ENCODE results near the gene COPS8.

Gene COPS8

GRCh38 chr2:237084444-237084843, 1.2 kb upstream of the COPS8 start:
- ChIA-PET POLR2A (interaction anchor here (1.5 kb wide), 1 partner anchor 767 kb away, joined by 3 read pairs; no protein-coding TSS in a partner anchor), CTCF (interaction anchor here (0.6 to 1.7 kb wide), 6 partner anchors 10 to 773 kb away, joined by 3 to 5 read pairs (median 3); no protein-coding TSS in a partner anchor)
- no peaks in the 10 kb centered on the region for H3K9me3 ChIP-seq (ENCODE audit: control insufficient read depth, insufficient read depth, low read depth, low read length)
- H3K36me3 ChIP-seq (ENCODE audit: control insufficient read depth in 2 of 2, insufficient read depth in 1 of 2, low read length in 2 of 2) = peaks cover 10% of the 10 kb centered on the region in 2 experiments
- TF ChIP-seq ZBTB26 (tag by site-specific recombination; optimal IDR thresholded peaks at IDR 0.05) (no peak), ZNF555 (tag by site-specific recombination; conservative IDR thresholded peaks at IDR 0.05) (no peak), ZNF26 (tag by site-specific recombination; IDR thresholded peaks at IDR 0.05) (no peak), KLF8 (tag by site-specific recombination; IDR thresholded peaks at IDR 0.05) (no peak), ZNF366 (tag by site-specific recombination; conservative IDR thresholded peaks at IDR 0.05) (no peak), TRIM28 (IDR thresholded peaks at IDR 0.05; ENCODE audit: borderline replicate concordance, low read length) (no peak), ZNF654 (tag by site-specific recombination; IDR thresholded peaks at IDR 0.05; ENCODE audit: low read depth) (no peak)
- peaks cover 4% of the 10 kb centered on the region; the same call in 1 of the 2 replicates for H3K4me1 ChIP-seq (ENCODE audit: control insufficient read depth, insufficient read depth, low read length)
- H3K4me3 ChIP-seq (ENCODE audit: low read depth, low read length) = no peak overlapping the region
- H3K27ac ChIP-seq (ENCODE audit: extremely low read depth, low read depth, low read length) = no peak overlapping the region

GRCh38 chr2:237090906-237091305, 5.2 kb downstream of the COPS8 start:
- Histone ChIP-seq H3K27ac (ENCODE audit: extremely low read depth, low read depth, low read length) (no peak overlapping the region), H3K36me3 (ENCODE audit: control insufficient read depth in 2 of 2, insufficient read depth in 1 of 2, low read length in 2 of 2) (peaks cover 24 to 58% of the 10 kb centered on the region in 2 experiments), H3K4me1 (ENCODE audit: control insufficient read depth, insufficient read depth, low read length) (peaks cover 4% of the 10 kb centered on the region), H3K9me3 (ENCODE audit: control insufficient read depth, insufficient read depth, low read depth, low read length) (no peaks in the 10 kb centered on the region), H3K4me3 (ENCODE audit: low read depth, low read length) (no peak overlapping the region)
- CTCF ChIA-PET = no interaction called here
- TF ChIP-seq ZNF560 (tag by site-specific recombination; IDR thresholded peaks at IDR 0.05; ENCODE audit: borderline replicate concordance) (no peak), ZNF768 (tag by site-specific recombination; IDR thresholded peaks at IDR 0.05) (no peak), ZNF837 (tag by site-specific recombination; IDR thresholded peaks at IDR 0.05) (no peak), ZNF621 (tag by site-specific recombination; IDR thresholded peaks at IDR 0.05) (no peak), KLF16 (tag by site-specific recombination; IDR thresholded peaks at IDR 0.05) (no peak), ZFP37 (tag by site-specific recombination; IDR thresholded peaks at IDR 0.05) (no peak), SETDB1 (IDR thresholded peaks at IDR 0.05; ENCODE audit: insufficient read length, low read length) (no peak), ZNF521 (tag by site-specific recombination; IDR thresholded peaks at IDR 0.05) (no peak)
- POLR2A ChIA-PET = no interaction called here

- H3K27ac ChIP-seq (ENCODE audit: extremely low read depth, low read depth, low read length) = no peak overlapping the region
- H3K4me3 ChIP-seq (ENCODE audit: low read depth, low read length) = no peak overlapping the region
- POLR2A ChIA-PET = no interaction called here
- H3K4me1 ChIP-seq (ENCODE audit: control insufficient read depth, insufficient read depth, low read length) = peaks cover 4% of the 10 kb centered on the region
- CTCF ChIA-PET = interaction anchor here (0.6 kb wide), 1 partner anchor 57 kb away, joined by 4 read pairs; no protein-coding TSS in a partner anchor
- H3K9me3 ChIP-seq (ENCODE audit: control insufficient read depth, insufficient read depth, low read depth, low read length) = no peaks in the 10 kb centered on the region
- H3K36me3 ChIP-seq (ENCODE audit: control insufficient read depth in 2 of 2, insufficient read depth in 1 of 2, low read length in 2 of 2) = peaks cover 34 to 68% of the 10 kb centered on the region in 2 experiments
- TF ChIP-seq SCRT2 (tag by site-specific recombination; IDR thresholded peaks at IDR 0.05) (peak; percentile 23; the same call in 1 of the 2 replicates), ZNF138 (tag by site-specific recombination; IDR thresholded peaks at IDR 0.05; ENCODE audit: borderline replicate concordance) (no peak), ZBTB8A (tag by site-specific recombination; IDR thresholded peaks at IDR 0.05) (no peak), ZNF660 (tag by site-specific recombination; IDR thresholded peaks at IDR 0.05) (no peak), ZNF621 (tag by site-specific recombination; IDR thresholded peaks at IDR 0.05) (no peak), ZBTB11 (tag by site-specific recombination; conservative IDR thresholded peaks at IDR 0.05; ENCODE audit: low read depth) (no peak), ZNF121 (tag by site-specific recombination; IDR thresholded peaks at IDR 0.05) (no peak), SCRT1 (tag by site-specific recombination; IDR thresholded peaks at IDR 0.05; ENCODE audit: borderline replicate concordance) (no peak), SP7 (tag by site-specific recombination; IDR thresholded peaks at IDR 0.05) (no peak), ZNF768 (tag by site-specific recombination; IDR thresholded peaks at IDR 0.05) (no peak), ATF2 (tag by site-specific recombination; IDR thresholded peaks at IDR 0.05; ENCODE audit: low read depth) (no peak), ZBTB17 (tag by site-specific recombination; IDR thresholded peaks at IDR 0.05) (peak; percentile 64)
These were observed 6.2 kb downstream of the COPS8 start for GRCh38 chr2:237091779-237092436.
